Testis (tissue), 3 donors: ENCODE results near the gene TLK2. TPM values are rescaled to one million over a fixed set of nuclear protein-coding genes. Genes with fewer than 3 reads are reported as not detected.
"Not testable (repeated sequence)": the region's sequence is repeated elsewhere in the genome, so short reads cannot be mapped to it uniquely, and the experiment has no call there.

Source experiments
- DNase-seq: peaks from one replicate; pipeline ENCODE4 v3.0.0-alpha.2; 2019
- H3K27ac ChIP-seq, 2 donors: fragments of 200-600 bp; sonication (generic); one replicate each; pipeline ENCODE4 v1.5.1; 2019
- H3K27me3 ChIP-seq: fragments of 200-600 bp; sonication (generic); one replicate; pipeline ENCODE4 v1.5.1; 2019
- H3K36me3 ChIP-seq: fragments of 200-600 bp; sonication (generic); one replicate; pipeline ENCODE4 v1.5.1; 2017; ENCODE audit warnings: low read depth; ENCODE audit errors: missing control alignments
- H3K4me1 ChIP-seq: fragments of 200-600 bp; sonication (generic); one replicate; pipeline ENCODE4 v1.5.1; 2019
- H3K4me3 ChIP-seq, 2 donors: fragments of 200-600 bp; sonication (generic); one replicate each; pipeline ENCODE4 v1.5.1; 2017 to 2019
- H3K9me3 ChIP-seq: fragments of 200-600 bp; sonication (generic); one replicate; pipeline ENCODE4 v1.5.1; 2017
- CTCF ChIP-seq, 3 experiments: fragments of 450-650 bp in 2 of 3; fragments of 200-600 bp in 1 of 3; sonication (generic) in 1 of 3; IDR thresholded peaks; one replicate each; pipeline ENCODE4 v1.5.1; 2016 to 2019; ENCODE audit warnings: antibody characterized with exemption in 3 of 3, mild to moderate bottlenecking in 2 of 3, moderate library complexity in 1 of 3
- POLR2A ChIP-seq: fragments of 450-650 bp; IDR thresholded peaks from one replicate; pipeline ENCODE4 v1.6.1; 2017; ENCODE audit warnings: antibody characterized with exemption, mild to moderate bottlenecking, moderate library complexity
- WGBS, 2 donors: methylation state at CpG; one replicate each; pipeline ENCODE4 v1.1.5; 2018; 5-methylcytosine and 5-hydroxymethylcytosine counted together
- intact Hi-C: fragments of 100-400 bp; cut with DNase I; formaldehyde crosslinking; loops from one replicate; pipeline ENCODE4 v1.15.1; 2023; ENCODE audit warnings: low total_unique reads
- polyA plus RNA-seq: library from polyadenylated mRNA; stranded (reverse); fragments of 350-450 nt; fragmentation: Illumina TruSeq; extraction: RNeasy Lipid Tissue Mini Kit (QIAGEN cat#74804); gene quantifications from one replicate; pipeline ENCODE4 v1.2.3, GENCODE V29; 2014; ENCODE audit warnings: low read depth, low replicate concordance; ENCODE audit not compliant: insufficient read depth
- total RNA-seq, 2 donors: library from RNA; depleted of rRNA; stranded (reverse); fragments of >200 nt; gene quantifications; one replicate each; pipeline ENCODE4 v1.2.3, GENCODE V29; 2016

TLK2 gene
- total and polyA plus RNA-seq, 3 donors from 2014 or later: 64.5 to 109 (median 78.2) TPM

- intact Hi-C loops: no loop called here
- Histone ChIP-seq H3K4me3 (no peak overlapping the region), H3K27ac (no peak overlapping the region), H3K4me1 (no peaks in the 10 kb centered on the region), H3K27me3 (no peaks in the 10 kb centered on the region), H3K36me3 (no peaks in the 10 kb centered on the region), H3K9me3 (no peaks in the 10 kb centered on the region)
- TF ChIP-seq CTCF (IDR thresholded peaks at IDR 0.05): no peak
- TF ChIP-seq POLR2A: no peak
- DNase-seq: no peak
- WGBS, 2 donors: 95 to 98% methylated on average over 7 of the region's 7 CpGs
Measured at GRCh38 chr17:62605588-62605987, 127.0 kb downstream of the TLK2 start.

- no peaks in the 10 kb centered on the region for H3K4me1 ChIP-seq
- WGBS, 2 donors: 86 to 90% methylated on average over 5 of the region's 5 CpGs
- intact Hi-C loops: no loop called here
- no peak for DNase-seq
- no peak overlapping the region for H3K27ac ChIP-seq
- no peak for TF ChIP-seq POLR2A
- no peaks in the 10 kb centered on the region for H3K27me3 ChIP-seq
- no peaks in the 10 kb centered on the region for H3K9me3 ChIP-seq
- no peak overlapping the region for H3K4me3 ChIP-seq
- no peaks in the 10 kb centered on the region for H3K36me3 ChIP-seq
Measured at GRCh38 chr17:62611292-62611691, 132.7 kb downstream of the TLK2 start.

- H3K27ac ChIP-seq: no peak overlapping the region
- no peaks in the 10 kb centered on the region for H3K9me3 ChIP-seq
- DNase-seq: no peak
- intact Hi-C loops: no loop called here
- no peaks in the 10 kb centered on the region for H3K4me1 ChIP-seq
- no peaks in the 10 kb centered on the region for H3K27me3 ChIP-seq
- 89 to 91% methylated on average over 8 of the region's 8 CpGs for WGBS, 2 donors
- no peaks in the 10 kb centered on the region for H3K36me3 ChIP-seq
- H3K4me3 ChIP-seq: no peak overlapping the region
- no peak for TF ChIP-seq POLR2A
- no peak for TF ChIP-seq CTCF (IDR thresholded peaks at IDR 0.05)
Measured at GRCh38 chr17:62611728-62612127, 133.1 kb downstream of the TLK2 start.

- DNase-seq, H3K27me3 ChIP-seq, H3K36me3 ChIP-seq: not testable (repeated sequence)
Measured at GRCh38 chr17:62612289-62612688, 133.7 kb downstream of the TLK2 start.

GRCh38 chr17:62613095-62613494 is 134.5 kb downstream of the TLK2 start:
- WGBS, 2 donors: 55 to 62% methylated on average over 4 of the region's 4 CpGs
- H3K27ac ChIP-seq, H3K4me3 ChIP-seq, DNase-seq, intact Hi-C loops, H3K9me3 ChIP-seq, H3K36me3 ChIP-seq, H3K4me1 ChIP-seq, H3K27me3 ChIP-seq: not testable (repeated sequence)

More at GRCh38 chr17:62612289-62612688, 133.7 kb downstream of the TLK2 start:
- 94 to 96% methylated on average over 7 to 12 of the region's 12 CpGs for WGBS, 2 donors
- intact Hi-C loops, H3K4me3 ChIP-seq, H3K9me3 ChIP-seq, H3K4me1 ChIP-seq, H3K27ac ChIP-seq: not testable (repeated sequence)

- intact Hi-C loops: no loop called here
- H3K27me3 ChIP-seq: no peaks in the 10 kb centered on the region
- TF ChIP-seq CTCF (IDR thresholded peaks at IDR 0.05): no peak
- no peak for TF ChIP-seq POLR2A
- no peaks in the 10 kb centered on the region for H3K36me3 ChIP-seq
- H3K4me3 ChIP-seq: no peak overlapping the region
- no peak overlapping the region for H3K27ac ChIP-seq
- peaks cover 6% of the 10 kb centered on the region for H3K4me1 ChIP-seq
- 56% methylated on average over 6 of the region's 6 CpGs for WGBS, 2 donors
- H3K9me3 ChIP-seq: no peaks in the 10 kb centered on the region
- DNase-seq: no peak
Measured at GRCh38 chr17:62614142-62614541, 135.5 kb downstream of the TLK2 start.
